Trophoblast cell (in vitro differentiated cells and primary cell): ENCODE results near the gene DNM3.
A peak's percentile ranks its signal among the peaks of the same experiment; 100 is the strongest.

Source experiments
- DNase-seq, 2 donors: peaks; one replicate each; pipeline ENCODE4 v3.0.0-alpha.2; 2016
- H2AFZ ChIP-seq: 2 replicates; pipeline ENCODE4 v1.6.1; 2013; ENCODE audit warnings: low read length, moderate library complexity, mild to moderate bottlenecking; ENCODE audit not compliant: insufficient read depth, poor library complexity
- H2AK5ac ChIP-seq: 2 replicates; pipeline ENCODE4 v1.6.1; 2013; ENCODE audit warnings: mild to moderate bottlenecking, low read length
- H2BK120ac ChIP-seq: 2 replicates; pipeline ENCODE4 v1.6.1; 2013; ENCODE audit warnings: low read length, mild to moderate bottlenecking, moderate library complexity; ENCODE audit not compliant: insufficient read depth, poor library complexity
- H2BK12ac ChIP-seq: 2 replicates; pipeline ENCODE4 v1.6.1; 2013; ENCODE audit warnings: mild to moderate bottlenecking, low read length, moderate library complexity
- H2BK5ac ChIP-seq: 2 replicates; pipeline ENCODE4 v1.6.1; 2013; ENCODE audit warnings: low read length, low read depth, moderate library complexity, mild to moderate bottlenecking; ENCODE audit not compliant: poor library complexity
- H3K14ac ChIP-seq: 2 replicates; pipeline ENCODE4 v1.6.1; 2013; ENCODE audit warnings: mild to moderate bottlenecking, low read length
- H3K18ac ChIP-seq: 2 replicates; pipeline ENCODE4 v1.6.1; 2013; ENCODE audit warnings: mild to moderate bottlenecking, low read length
- H3K23ac ChIP-seq: 2 replicates; pipeline ENCODE4 v1.6.1; 2013; ENCODE audit warnings: low read length
- H3K27ac ChIP-seq: 2 replicates; pipeline ENCODE4 v1.5.1; 2013; ENCODE audit warnings: low read depth, mild to moderate bottlenecking, inconsistent platforms, low read length, moderate library complexity
- H3K27me3 ChIP-seq: 2 replicates; pipeline ENCODE4 v1.6.1; 2013; ENCODE audit warnings: inconsistent platforms, mild to moderate bottlenecking, low read length, moderate library complexity; ENCODE audit not compliant: insufficient read depth
- H3K36me3 ChIP-seq, 2 experiments: 1 replicate in 1 of 2; 2 replicates in 1 of 2; pipeline ENCODE4 v1.6.1; 2013; ENCODE audit warnings: low read length in 2 of 2, mild to moderate bottlenecking in 2 of 2, moderate library complexity in 1 of 2; ENCODE audit not compliant: insufficient read depth in 2 of 2, control insufficient read depth in 1 of 2
- H3K4ac ChIP-seq: 2 replicates; pipeline ENCODE4 v1.6.1; 2013; ENCODE audit warnings: low read depth, mild to moderate bottlenecking, low read length, moderate library complexity
- H3K4me1 ChIP-seq, 2 experiments: 1 replicate in 1 of 2; 2 replicates in 1 of 2; pipeline ENCODE4 v1.6.1; 2013; ENCODE audit warnings: low read length in 2 of 2, mild to moderate bottlenecking in 2 of 2, moderate library complexity in 1 of 2; ENCODE audit not compliant: insufficient read depth in 2 of 2, control insufficient read depth in 1 of 2
- H3K4me2 ChIP-seq: 2 replicates; pipeline ENCODE4 v1.6.1; 2013; ENCODE audit warnings: inconsistent platforms, mild to moderate bottlenecking, low read length, moderate library complexity
- H3K4me3 ChIP-seq: 2 replicates; pipeline ENCODE4 v1.5.1; 2013; ENCODE audit warnings: mild to moderate bottlenecking, low read depth, low read length, inconsistent platforms
- H3K79me1 ChIP-seq: one replicate; pipeline ENCODE4 v1.6.1; 2013; ENCODE audit warnings: low read length
- H3K79me2 ChIP-seq: 2 replicates; pipeline ENCODE4 v1.6.1; 2013; ENCODE audit warnings: low read length, mild to moderate bottlenecking; ENCODE audit not compliant: control insufficient read depth, insufficient read depth, poor library complexity
- H3K9ac ChIP-seq: 2 replicates; pipeline ENCODE4 v1.6.1; 2013; ENCODE audit warnings: mild to moderate bottlenecking, low read length
- H3K9me3 ChIP-seq: 2 replicates; pipeline ENCODE4 v1.6.1; 2013; ENCODE audit warnings: low read depth, mild to moderate bottlenecking, control low read depth, inconsistent platforms, low read length; ENCODE audit not compliant: insufficient read depth
- H4K12ac ChIP-seq: 2 replicates; pipeline ENCODE4 v1.6.1; 2013; ENCODE audit warnings: low read depth, mild to moderate bottlenecking, low read length, moderate library complexity
- H4K8ac ChIP-seq: 2 replicates; pipeline ENCODE4 v1.6.1; 2013; ENCODE audit warnings: low read depth, mild to moderate bottlenecking, low read length, moderate library complexity
- H4K91ac ChIP-seq: one replicate; pipeline ENCODE4 v1.6.1; 2013; ENCODE audit warnings: low read depth, mild to moderate bottlenecking, low read length, moderate library complexity
- WGBS: extraction: QIAGEN DNeasy Blood & Tissue Kit; methylation state at CpG from one replicate; pipeline ENCODE4 v1.1.7; 2013; ENCODE audit warnings: missing lambda C conversion rate; ENCODE audit not compliant: insufficient read length, insufficient coverage; ENCODE audit errors: extremely low coverage; 5-methylcytosine and 5-hydroxymethylcytosine counted together

DNM3 gene

DNA sequence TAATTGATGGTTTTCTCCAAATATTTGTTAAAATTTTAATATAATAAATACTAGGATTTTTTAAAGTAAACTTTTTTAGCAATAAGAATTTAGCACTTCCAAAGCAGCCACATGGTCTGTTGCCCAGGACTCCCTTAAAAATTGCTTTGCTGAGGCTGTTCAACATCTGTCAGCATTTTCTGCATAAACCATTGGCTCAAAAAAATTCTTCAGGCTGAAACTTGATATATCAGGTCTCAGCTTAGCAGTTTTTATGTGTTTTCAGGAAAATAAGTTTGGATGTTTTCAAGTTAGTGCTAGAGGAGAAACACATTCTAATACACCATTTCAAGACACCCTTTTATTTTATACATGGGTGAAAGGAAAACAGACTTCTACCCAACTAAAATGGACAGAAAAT lies 510.0 kb downstream of the DNM3 start:
- no peaks in the 10 kb centered on the region for H3K79me1 ChIP-seq
- DNase-seq: no peak
- no peak overlapping the region for H3K23ac ChIP-seq
- no peak overlapping the region for H2AFZ ChIP-seq
- H2BK5ac ChIP-seq: no peak overlapping the region
- H3K4me2 ChIP-seq: no peak overlapping the region
- H3K4me3 ChIP-seq: no peak overlapping the region
- H3K36me3 ChIP-seq: no peaks in the 10 kb centered on the region
- H4K8ac ChIP-seq: no peak overlapping the region
- peaks cover 1 to 2% of the 10 kb centered on the region in 2 experiments for H3K4me1 ChIP-seq
- H4K12ac ChIP-seq: no peak overlapping the region
- H3K27me3 ChIP-seq: no peaks in the 10 kb centered on the region
- no peak overlapping the region for H3K27ac ChIP-seq
- no peak overlapping the region for H3K9ac ChIP-seq
- H3K9me3 ChIP-seq: no peaks in the 10 kb centered on the region
- H2BK120ac ChIP-seq: no peak overlapping the region
- H2BK12ac ChIP-seq: no peak overlapping the region
- H2AK5ac ChIP-seq: no peak overlapping the region
- H4K91ac ChIP-seq: no peak overlapping the region
- H3K14ac ChIP-seq: no peak overlapping the region
- no peak overlapping the region for H3K4ac ChIP-seq
- H3K79me2 ChIP-seq: no peaks in the 10 kb centered on the region
- no peak overlapping the region for H3K18ac ChIP-seq

DNA sequence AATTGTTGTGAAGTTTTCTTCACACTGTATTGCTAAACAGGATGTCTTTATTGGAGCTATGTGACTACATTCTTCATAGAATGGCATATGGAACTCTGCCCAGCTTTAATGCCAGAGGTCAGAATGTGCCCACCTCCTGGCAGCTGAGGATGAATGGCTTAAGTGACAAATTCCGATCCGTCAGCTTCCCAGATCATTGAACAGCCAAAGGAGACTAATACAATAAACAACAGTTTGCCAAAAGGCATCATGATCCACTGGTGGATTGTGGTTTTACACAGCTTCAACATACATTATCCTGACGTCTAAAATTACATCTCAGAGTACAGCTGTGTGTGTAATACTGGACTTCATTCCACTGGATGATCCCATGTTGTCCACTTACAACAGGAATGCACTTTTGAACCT lies 510.5 kb downstream of the DNM3 start:
- Histone ChIP-seq H3K9ac (no peak overlapping the region), H4K12ac (no peak overlapping the region), H3K23ac (no peak overlapping the region), H2BK12ac (no peak overlapping the region), H3K4ac (no peak overlapping the region), H3K79me1 (no peaks in the 10 kb centered on the region), H3K4me1 (peaks cover 1 to 2% of the 10 kb centered on the region in 2 experiments), H3K14ac (no peak overlapping the region), H3K9me3 (no peaks in the 10 kb centered on the region), H3K18ac (no peak overlapping the region), H3K79me2 (no peaks in the 10 kb centered on the region), H2BK120ac (no peak overlapping the region), H2BK5ac (no peak overlapping the region), H4K8ac (no peak overlapping the region), H3K4me2 (no peak overlapping the region), H3K4me3 (no peak overlapping the region), H2AFZ (no peak overlapping the region), H2AK5ac (no peak overlapping the region), H3K27me3 (no peaks in the 10 kb centered on the region), H3K36me3 (no peaks in the 10 kb centered on the region), H3K27ac (no peak overlapping the region), H4K91ac (no peak overlapping the region)
- no peak for DNase-seq
- no CpG with 5 or more reads among the region's 3 CpGs for WGBS

DNA sequence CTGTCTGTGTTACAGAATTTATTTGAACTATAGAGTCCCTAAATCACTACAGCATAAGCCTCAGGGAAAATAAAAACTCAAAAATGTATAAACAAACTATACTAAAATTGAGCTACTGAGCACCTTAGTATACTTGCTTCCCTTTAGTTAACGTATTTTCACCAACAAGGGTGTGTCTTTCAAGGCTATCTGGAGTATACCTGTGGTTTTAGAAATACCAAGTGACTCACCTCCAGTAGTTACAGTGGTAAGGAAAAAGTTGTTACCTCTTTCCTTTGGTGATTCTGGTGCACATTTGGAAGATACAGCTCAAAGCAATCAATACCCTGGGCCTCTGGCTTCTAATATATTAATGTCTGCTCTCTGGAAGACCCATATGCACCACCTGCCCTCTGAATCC lies 511.1 kb downstream of the DNM3 start:
- H3K4me1 ChIP-seq: peaks cover 1 to 2% of the 10 kb centered on the region in 2 experiments
- no peak overlapping the region for H2AK5ac ChIP-seq
- H2BK120ac ChIP-seq: no peak overlapping the region
- no peaks in the 10 kb centered on the region for H3K9me3 ChIP-seq
- no peak overlapping the region for H4K12ac ChIP-seq
- H3K36me3 ChIP-seq: no peaks in the 10 kb centered on the region
- no peak overlapping the region for H3K23ac ChIP-seq
- H3K18ac ChIP-seq: no peak overlapping the region
- no peak overlapping the region for H2BK5ac ChIP-seq
- no CpG with 5 or more reads among the region's 1 CpG for WGBS
- H2AFZ ChIP-seq: no peak overlapping the region
- no peak overlapping the region for H4K8ac ChIP-seq
- no peak overlapping the region for H3K27ac ChIP-seq
- peak in 1 of 2 donors; percentile 40 for DNase-seq
- no peak overlapping the region for H4K91ac ChIP-seq
- H3K9ac ChIP-seq: no peak overlapping the region
- no peaks in the 10 kb centered on the region for H3K79me1 ChIP-seq
- H3K14ac ChIP-seq: no peak overlapping the region
- H3K4me3 ChIP-seq: no peak overlapping the region
- no peaks in the 10 kb centered on the region for H3K79me2 ChIP-seq
- no peak overlapping the region for H3K4ac ChIP-seq
- H2BK12ac ChIP-seq: no peak overlapping the region
- no peaks in the 10 kb centered on the region for H3K27me3 ChIP-seq
- H3K4me2 ChIP-seq: no peak overlapping the region

DNA sequence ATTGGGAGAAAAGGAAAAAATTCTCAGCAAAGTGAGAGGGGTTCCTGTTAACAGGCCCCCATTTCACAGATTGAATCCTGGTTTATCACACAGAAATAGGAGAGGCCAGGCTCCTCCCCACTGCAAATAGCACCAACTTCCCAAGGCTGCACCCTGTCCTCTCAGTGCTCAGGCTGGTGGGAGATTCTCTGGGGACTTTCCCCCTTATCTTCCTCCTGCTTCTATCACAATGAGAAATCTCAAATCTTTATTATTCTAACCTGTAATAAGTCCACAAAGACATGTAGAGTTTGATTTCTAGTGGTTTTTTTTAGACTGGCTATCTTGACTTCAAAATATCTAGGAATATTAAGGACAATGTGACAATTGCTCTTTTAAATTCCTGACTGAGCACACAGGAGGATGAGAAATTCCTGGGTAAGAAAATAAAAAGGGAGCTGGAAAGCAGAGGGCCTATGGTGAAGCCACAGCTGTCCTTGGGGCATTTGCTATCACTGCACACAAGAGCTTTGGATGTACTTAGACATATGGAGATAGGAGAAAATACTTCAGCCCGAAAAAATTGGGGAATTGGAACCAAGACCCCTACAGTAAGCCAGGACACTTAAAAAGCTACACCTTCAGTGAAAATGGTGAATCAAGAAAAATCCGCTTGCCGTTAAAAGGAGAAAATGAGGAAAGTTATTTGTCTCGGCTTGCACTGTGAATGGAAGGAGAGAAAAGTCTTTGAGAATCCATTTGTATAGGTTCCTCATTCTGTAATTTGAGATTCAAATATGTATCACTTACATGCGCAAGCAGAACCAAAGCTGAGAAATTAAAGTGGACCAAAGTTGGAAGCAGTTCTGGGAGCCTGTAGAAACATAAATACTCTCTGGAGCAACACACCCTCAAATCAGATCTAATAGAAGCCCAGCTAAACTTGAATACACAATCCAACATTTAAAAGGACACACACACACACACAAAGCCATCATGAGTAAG lies 513.3 kb downstream of the DNM3 start:
- Histone ChIP-seq H2BK5ac (peak overlapping the region; percentile 21), H3K4me3 (no peak overlapping the region), H2AFZ (no peak overlapping the region), H3K9me3 (no peaks in the 10 kb centered on the region), H3K18ac (peak overlapping the region; percentile 71), H2BK12ac (peak overlapping the region; percentile 89), H4K91ac (no peak overlapping the region), H4K12ac (no peak overlapping the region), H3K4me2 (no peak overlapping the region), H3K36me3 (no peaks in the 10 kb centered on the region), H3K4ac (no peak overlapping the region), H2AK5ac (peak overlapping the region; percentile 54), H3K79me1 (peaks cover 6% of the 10 kb centered on the region), H3K27ac (no peak overlapping the region), H3K27me3 (no peaks in the 10 kb centered on the region), H3K9ac (no peak overlapping the region), H3K4me1 (peaks cover 2 to 4% of the 10 kb centered on the region in 2 experiments), H2BK120ac (peak overlapping the region; percentile 60), H3K79me2 (no peaks in the 10 kb centered on the region), H3K14ac (peak overlapping the region; percentile 61), H3K23ac (no peak overlapping the region), H4K8ac (peak overlapping the region; percentile 47)
- WGBS: no CpG with 5 or more reads among the region's 5 CpGs
- DNase-seq: no peak
